ENCODE measurements around the gene NDFIP1. TPM values are rescaled to one million over a fixed set of nuclear protein-coding genes. Genes with fewer than 3 reads are reported as not detected.

Gene NDFIP1
- total and polyA plus RNA-seq, 2 of the 8 experiments (the other 6 are each of a cell fraction or from before 2014, with no cell fraction given), result 8.8 to 27.1 TPM

DNA sequence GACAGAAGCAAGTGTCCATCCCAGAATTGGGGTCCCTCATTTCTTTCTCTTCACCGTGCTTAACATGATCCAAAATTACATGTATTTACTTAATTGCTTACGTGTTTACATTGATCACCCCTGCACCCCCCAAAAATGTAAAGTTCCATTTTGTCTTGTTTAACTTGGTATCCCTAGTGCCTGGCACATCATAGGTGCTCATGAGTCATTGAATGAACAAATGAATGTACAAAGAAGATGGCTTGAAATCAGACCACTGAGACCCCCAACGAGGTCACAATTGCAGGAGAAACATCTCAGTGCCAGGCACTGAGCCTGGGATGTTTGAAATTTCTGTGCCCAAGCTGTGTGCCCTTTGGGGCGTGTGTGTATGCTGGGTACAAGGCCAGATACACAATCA is 45.2 kb upstream of the NDFIP1 start (continued):
- TF ChIP-seq CBX8 (IDR thresholded peaks at IDR 0.05; ENCODE audit: borderline replicate concordance, low read depth, low read length), result no peak
- no peak for TF ChIP-seq ZNF274 (IDR thresholded peaks at IDR 0.05; ENCODE audit: borderline replicate concordance, extremely low read depth, low read length)
- no peak for TF ChIP-seq RAD21 (IDR thresholded peaks at IDR 0.05 in 1 of 2, conservative IDR thresholded peaks at IDR 0.05 in 1 of 2; ENCODE audit: low read depth in 2 of 2, low read length in 2 of 2)
